Kidney (tissue), 14 donors: ENCODE measurements around the gene CREG1. TPM values are rescaled to one million over a fixed set of nuclear protein-coding genes. Genes with fewer than 3 reads are reported as not detected.

Source experiments
- DNase-seq, 5 donors: peaks; one replicate each; pipeline ENCODE4 v3.0.0-alpha.2; 2013 to 2020
- FAIRE-seq: peaks from 2 replicates; lab custom pipeline; 2012; peaks lifted over from hg19 to GRCh38; lab: Jason Lieb, UNC
- H3K27ac ChIP-seq, 2 donors: one replicate each; pipeline ENCODE4 v1.7.0; 2013; ENCODE audit warnings: low read depth in 2 of 2, low read length in 2 of 2, inconsistent platforms in 1 of 2
- H3K27me3 ChIP-seq: one replicate; pipeline ENCODE4 v1.7.1; 2013; ENCODE audit warnings: low read length, inconsistent platforms; ENCODE audit not compliant: control insufficient read depth, insufficient read depth
- H3K36me3 ChIP-seq, 3 donors: one replicate each; pipeline versions ENCODE4 v1.7.0 to v1.7.1; 2013; ENCODE audit warnings: low read length in 3 of 3, control low read depth in 1 of 3, inconsistent platforms in 1 of 3; ENCODE audit not compliant: insufficient read depth in 3 of 3, control insufficient read depth in 2 of 3
- H3K4me1 ChIP-seq, 3 donors: one replicate each; pipeline versions ENCODE4 v1.7.0 to v1.7.1; 2013; ENCODE audit warnings: low read length in 3 of 3, inconsistent platforms in 1 of 3, low read depth in 1 of 3; ENCODE audit not compliant: control insufficient read depth in 2 of 3, insufficient read depth in 2 of 3
- H3K4me3 ChIP-seq, 3 donors: one replicate each; pipeline versions ENCODE4 v1.7.0 to v1.8.1; 2013; ENCODE audit warnings: low read length in 3 of 3, control low read depth in 1 of 3, inconsistent platforms in 1 of 3
- H3K9ac ChIP-seq, 3 donors: one replicate each; pipeline versions ENCODE4 v1.7.0 to v1.7.1; 2013; ENCODE audit warnings: low read length in 3 of 3, control low read depth in 1 of 3, inconsistent platforms in 1 of 3
- H3K9me3 ChIP-seq, 3 donors: one replicate each; pipeline versions ENCODE4 v1.7.0 to v1.7.1; 2013; ENCODE audit warnings: low read length in 3 of 3, control low read depth in 1 of 3, inconsistent platforms in 1 of 3; ENCODE audit not compliant: control insufficient read depth in 2 of 3, insufficient read depth in 1 of 3
- intact Hi-C: fragments of 100-400 bp; cut with DNase I; formaldehyde crosslinking; loops from one replicate; pipeline ENCODE4 v1.11.1; 2022
- polyA plus RNA-seq: library from polyadenylated mRNA; stranded (reverse); fragments of 350-450 nt; fragmentation: Illumina TruSeq; extraction: RNeasy Lipid Tissue Mini Kit (QIAGEN cat#74804); gene quantifications from one replicate; pipeline ENCODE4 v1.2.3, GENCODE V29; 2014; ENCODE audit warnings: low read depth, low replicate concordance; ENCODE audit not compliant: insufficient read depth
- total RNA-seq: library from RNA; stranded (reverse); fragmentation: NEBNext Ultra II Directional; extraction: Animal tissue kit (Norgen Biotek cat#: 25700); gene quantifications from one replicate; pipeline ENCODE4 v1.2.1, GENCODE V29; 2021
- TF ChIP-seq, protein P1 (sequence below): IDR thresholded peaks from 3 replicates; pipeline ENCODE4 v1.5.1; 2012; ENCODE audit warnings: mild to moderate bottlenecking, moderate library complexity, borderline replicate concordance; ENCODE audit not compliant: insufficient read depth; ENCODE audit errors: extremely low read depth
- donor health status: control.
- donor health status: control.
- donor health status: control.
- donor health status: control.
- donor health status: control.
- donor health status: DM: yes; HTN: yes; CAD: no.
- donor health status: Normal renal cell carcinoma (clear cell type).

The CREG1 gene
- total and polyA plus RNA-seq, 2 donors from 2014 or later = 91.2 to 115 TPM

DNA sequence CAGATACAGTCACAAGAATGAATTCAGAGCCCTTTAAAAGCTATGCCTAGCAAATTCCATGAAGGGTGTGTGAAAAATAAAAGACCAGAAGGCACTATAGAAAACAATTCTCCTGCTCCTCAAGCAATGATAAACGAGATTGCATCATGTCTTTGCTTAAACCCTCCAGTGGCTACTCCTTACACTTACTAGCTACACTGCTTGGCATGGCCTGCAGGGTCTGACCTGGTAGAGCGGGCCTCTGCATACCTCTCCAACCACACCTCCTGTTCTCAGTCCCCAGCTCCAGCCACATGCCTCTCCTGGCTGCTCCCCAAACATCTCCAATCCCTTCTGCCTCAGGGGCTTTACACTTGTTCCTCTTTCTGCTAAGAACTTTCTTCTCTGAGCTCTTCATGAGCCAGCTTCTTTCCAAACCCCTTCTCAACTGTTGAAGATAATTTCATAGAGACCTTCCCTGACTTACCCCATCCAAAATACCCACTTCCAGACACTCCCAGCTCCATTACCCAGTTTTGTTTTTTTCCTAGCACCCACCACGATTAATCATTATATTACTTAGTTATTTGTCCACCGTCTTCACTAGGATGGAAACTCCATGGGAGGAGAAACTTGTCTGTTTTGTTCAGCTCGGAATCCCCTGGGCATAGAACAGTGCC is 11.2 kb upstream of the CREG1 start:
- no peak overlapping the region for H3K9ac ChIP-seq
- no peak for FAIRE-seq
- H3K4me1 ChIP-seq = peaks cover 0 to 2% (median 0%) of the 10 kb centered on the region in 3 donors
- TF ChIP-seq, protein P1, sequence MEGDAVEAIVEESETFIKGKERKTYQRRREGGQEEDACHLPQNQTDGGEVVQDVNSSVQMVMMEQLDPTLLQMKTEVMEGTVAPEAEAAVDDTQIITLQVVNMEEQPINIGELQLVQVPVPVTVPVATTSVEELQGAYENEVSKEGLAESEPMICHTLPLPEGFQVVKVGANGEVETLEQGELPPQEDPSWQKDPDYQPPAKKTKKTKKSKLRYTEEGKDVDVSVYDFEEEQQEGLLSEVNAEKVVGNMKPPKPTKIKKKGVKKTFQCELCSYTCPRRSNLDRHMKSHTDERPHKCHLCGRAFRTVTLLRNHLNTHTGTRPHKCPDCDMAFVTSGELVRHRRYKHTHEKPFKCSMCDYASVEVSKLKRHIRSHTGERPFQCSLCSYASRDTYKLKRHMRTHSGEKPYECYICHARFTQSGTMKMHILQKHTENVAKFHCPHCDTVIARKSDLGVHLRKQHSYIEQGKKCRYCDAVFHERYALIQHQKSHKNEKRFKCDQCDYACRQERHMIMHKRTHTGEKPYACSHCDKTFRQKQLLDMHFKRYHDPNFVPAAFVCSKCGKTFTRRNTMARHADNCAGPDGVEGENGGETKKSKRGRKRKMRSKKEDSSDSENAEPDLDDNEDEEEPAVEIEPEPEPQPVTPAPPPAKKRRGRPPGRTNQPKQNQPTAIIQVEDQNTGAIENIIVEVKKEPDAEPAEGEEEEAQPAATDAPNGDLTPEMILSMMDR = no peak
- intact Hi-C loops = no loop called here
- no peak overlapping the region for H3K27ac ChIP-seq
- no peaks in the 10 kb centered on the region for H3K36me3 ChIP-seq
- no peak for DNase-seq
- no peak overlapping the region for H3K4me3 ChIP-seq
- H3K27me3 ChIP-seq = no peaks in the 10 kb centered on the region
- H3K9me3 ChIP-seq = no peaks in the 10 kb centered on the region

DNA sequence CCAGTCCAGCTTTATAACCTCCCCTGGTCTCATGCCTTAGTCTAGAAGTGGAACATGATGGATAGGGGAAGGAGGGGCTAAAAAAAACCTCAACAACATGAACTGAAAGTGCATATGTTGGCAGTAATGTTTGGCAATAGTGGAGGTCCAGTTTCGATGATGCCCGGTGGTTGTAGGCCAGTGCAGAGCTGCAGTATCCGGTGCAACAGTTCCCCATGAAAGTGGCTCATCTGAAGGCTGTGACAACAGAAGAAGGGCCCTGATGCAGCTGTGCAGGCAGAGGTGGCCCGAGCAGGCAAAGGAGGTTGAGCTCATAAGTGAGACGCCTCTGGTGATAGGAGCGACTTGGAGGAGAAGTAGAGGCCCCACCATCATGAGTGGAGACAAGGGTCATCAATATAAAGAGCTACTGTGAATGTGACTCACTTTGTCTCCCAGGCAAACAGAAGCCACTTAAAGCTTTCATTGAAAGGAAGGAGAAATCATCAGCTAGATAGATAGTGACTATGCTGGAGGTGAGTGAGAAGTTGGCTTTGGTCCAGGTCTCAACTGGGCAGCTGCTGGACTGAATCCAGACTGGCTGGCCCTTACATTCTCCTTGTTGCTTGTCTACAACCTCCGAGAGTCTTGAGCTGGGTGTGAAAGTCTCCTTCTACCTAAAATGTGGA is 10.2 kb upstream of the CREG1 start:
- no peaks in the 10 kb centered on the region for H3K27me3 ChIP-seq
- H3K9me3 ChIP-seq = no peaks in the 10 kb centered on the region
- FAIRE-seq = no peak
- no peak overlapping the region for H3K27ac ChIP-seq
- H3K36me3 ChIP-seq = no peaks in the 10 kb centered on the region
- intact Hi-C loops = no loop called here
- DNase-seq = no peak
- H3K9ac ChIP-seq = no peak overlapping the region
- H3K4me1 ChIP-seq = peaks cover 0 to 2% (median 0%) of the 10 kb centered on the region in 3 donors
- TF ChIP-seq, protein P1 = no peak
- no peak overlapping the region for H3K4me3 ChIP-seq

DNA sequence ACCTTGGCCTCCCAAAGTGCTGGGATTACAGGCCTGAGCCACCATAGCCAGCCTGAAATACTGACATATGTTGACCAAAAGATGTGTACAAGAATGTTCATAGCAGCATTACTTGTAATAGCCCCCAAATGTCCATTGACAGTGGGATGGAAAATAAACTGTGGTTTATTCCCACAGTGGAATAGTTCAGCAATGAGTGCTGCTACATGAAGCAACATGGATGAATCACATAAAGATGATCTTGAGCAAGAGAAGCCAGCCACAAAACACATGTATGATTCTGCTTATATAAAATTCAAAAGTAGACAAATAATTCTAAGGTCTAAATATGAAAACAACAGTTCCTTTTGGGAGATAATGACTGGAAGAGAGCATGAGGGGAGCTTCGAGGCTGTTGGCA is 9.1 kb upstream of the CREG1 start:
- Histone ChIP-seq H3K4me3 (no peak overlapping the region), H3K27ac (no peak overlapping the region), H3K9ac (no peak overlapping the region), H3K36me3 (no peaks in the 10 kb centered on the region), H3K27me3 (no peaks in the 10 kb centered on the region), H3K4me1 (peaks cover 0 to 2% (median 0%) of the 10 kb centered on the region in 3 donors), H3K9me3 (no peaks in the 10 kb centered on the region)
- no peak for DNase-seq
- no peak for FAIRE-seq
- TF ChIP-seq, protein P1 = no peak
- intact Hi-C loops = no loop called here
